T-helper 17 cell (primary cell): ENCODE measurements around the gene DUS2. TPM values are rescaled to one million over a fixed set of nuclear protein-coding genes. Genes with fewer than 3 reads are reported as not detected.
A peak's percentile ranks its signal among the peaks of the same experiment; 100 is the strongest.

Experiments
- ATAC-seq: fragments of 150-1000 bp; cut with Tn5 transposase; 2 replicates; pipeline ENCODE4 v1.10.0; 2021; ENCODE audit warnings: mild to moderate bottlenecking, moderate library complexity
- DNase-seq, 3 donors: peaks; one replicate each; pipeline versions ENCODE4 v3.0.0 to v3.0.0-alpha.2; 2020 to 2021
- H3K9me3 ChIP-seq: one replicate; pipeline ENCODE4 v1.7.0; 2013; ENCODE audit warnings: low read length, mild to moderate bottlenecking; ENCODE audit not compliant: control insufficient read depth, poor library complexity, severe bottlenecking
- H3K27ac Mint-ChIP-seq: one replicate; pipeline ENCODE4 v1.8.0; 2022; ENCODE audit warnings: mild to moderate bottlenecking, moderate library complexity, mixed read lengths
- H3K27me3 Mint-ChIP-seq: one replicate; pipeline ENCODE4 v1.8.0; 2022; ENCODE audit warnings: mixed read lengths
- H3K36me3 Mint-ChIP-seq: one replicate; pipeline ENCODE4 v1.8.0; 2022; ENCODE audit warnings: low read depth, mixed read lengths
- H3K4me1 Mint-ChIP-seq: one replicate; pipeline ENCODE4 v1.8.0; 2022; ENCODE audit warnings: mild to moderate bottlenecking, mixed read lengths
- H3K4me3 Mint-ChIP-seq: one replicate; pipeline ENCODE4 v1.8.0; 2022; ENCODE audit warnings: mild to moderate bottlenecking, moderate library complexity, mixed read lengths
- total RNA-seq, 4 donors: library from RNA in 2 of 4; stranded (reverse) in 2 of 4; gene quantifications; one replicate each; pipeline ENCODE4 v1.2.3 and lab custom pipeline; 2022 to 2026

The DUS2 gene
- total RNA-seq, 2 donors from 2014 or later, result 12.0 to 12.3 TPM

- Mint-ChIP-seq H3K4me3 (peak overlapping the region; percentile 69), H3K27me3 (no peaks in the 10 kb centered on the region), H3K27ac (peak overlapping the region; percentile 91), H3K36me3 (peaks cover 2% of the 10 kb centered on the region), H3K4me1 (peaks cover 49% of the 10 kb centered on the region)
- DNase-seq (no peak), ATAC-seq (peak; percentile 65)
- no peaks in the 10 kb centered on the region for H3K9me3 ChIP-seq
Measured at GRCh38 chr16:68069511-68070248, 46.6 kb downstream of the DUS2 start.

GRCh38 chr16:68070249-68070730 is 47.2 kb downstream of the DUS2 start:
- peak overlapping the region; percentile 69 for H3K4me3 Mint-ChIP-seq
- no peak for DNase-seq
- H3K36me3 Mint-ChIP-seq, result peaks cover 2% of the 10 kb centered on the region
- H3K27me3 Mint-ChIP-seq, result no peaks in the 10 kb centered on the region
- H3K4me1 Mint-ChIP-seq, result peaks cover 51% of the 10 kb centered on the region
- H3K27ac Mint-ChIP-seq, result peak overlapping the region; percentile 91
- ATAC-seq, result no peak
- no peaks in the 10 kb centered on the region for H3K9me3 ChIP-seq

- no peak for ATAC-seq
Measured at GRCh38 chr16:68070806-68071517, 47.9 kb downstream of the DUS2 start.

GRCh38 chr16:68071518-68071901 is 48.4 kb downstream of the DUS2 start:
- peak overlapping the region; percentile 62 for H3K4me3 Mint-ChIP-seq
- H3K27me3 Mint-ChIP-seq, result no peaks in the 10 kb centered on the region
- no peak for ATAC-seq
- H3K4me1 Mint-ChIP-seq, result peaks cover 55% of the 10 kb centered on the region
- H3K9me3 ChIP-seq, result no peaks in the 10 kb centered on the region
- peak overlapping the region; percentile 91 for H3K27ac Mint-ChIP-seq
- H3K36me3 Mint-ChIP-seq, result peaks cover 2% of the 10 kb centered on the region
- no peak for DNase-seq

More at GRCh38 chr16:68070806-68071517, 47.9 kb downstream of the DUS2 start:
- Mint-ChIP-seq H3K27ac (peak overlapping the region; percentile 91), H3K27me3 (no peaks in the 10 kb centered on the region), H3K36me3 (peaks cover 2% of the 10 kb centered on the region), H3K4me3 (peak overlapping the region; percentile 62), H3K4me1 (peaks cover 52% of the 10 kb centered on the region)
- H3K9me3 ChIP-seq, result no peaks in the 10 kb centered on the region
- no peak for DNase-seq

GRCh38 chr16:68072038-68072695 is 49.1 kb downstream of the DUS2 start:
- no peaks in the 10 kb centered on the region for H3K9me3 ChIP-seq
- no peak for ATAC-seq
- no peak for DNase-seq
- no peaks in the 10 kb centered on the region for H3K27me3 Mint-ChIP-seq
- H3K27ac Mint-ChIP-seq, result peak overlapping the region; percentile 91
- H3K4me1 Mint-ChIP-seq, result peaks cover 56% of the 10 kb centered on the region
- H3K4me3 Mint-ChIP-seq, result peak overlapping the region; percentile 31
- peaks cover 2% of the 10 kb centered on the region for H3K36me3 Mint-ChIP-seq

GRCh38 chr16:68073902-68074760 is 51.0 kb downstream of the DUS2 start:
- Mint-ChIP-seq H3K4me1 (peaks cover 64% of the 10 kb centered on the region), H3K27ac (peak overlapping the region; percentile 93), H3K36me3 (peaks cover 2% of the 10 kb centered on the region), H3K27me3 (no peaks in the 10 kb centered on the region), H3K4me3 (peak overlapping the region; percentile 88)
- ATAC-seq (peak; percentile 1), DNase-seq (no peak)
- no peaks in the 10 kb centered on the region for H3K9me3 ChIP-seq

GRCh38 chr16:68074850-68075555 is 51.9 kb downstream of the DUS2 start:
- peaks cover 67% of the 10 kb centered on the region for H3K4me1 Mint-ChIP-seq
- DNase-seq (peak in 2 of 3 donors; percentile 43 to 52), ATAC-seq (peak; percentile 83)
- peak overlapping the region; percentile 93 for H3K27ac Mint-ChIP-seq
- H3K9me3 ChIP-seq, result no peaks in the 10 kb centered on the region
- H3K4me3 Mint-ChIP-seq, result peak overlapping the region; percentile 88
- H3K36me3 Mint-ChIP-seq, result peaks cover 2% of the 10 kb centered on the region
- H3K27me3 Mint-ChIP-seq, result no peaks in the 10 kb centered on the region

GRCh38 chr16:68075980-68076379 is 52.9 kb downstream of the DUS2 start:
- DNase-seq (no peak), ATAC-seq (no peak)
- Mint-ChIP-seq H3K4me1 (peaks cover 60% of the 10 kb centered on the region), H3K4me3 (peak overlapping the region; percentile 36), H3K27ac (peak overlapping the region; percentile 93), H3K27me3 (no peaks in the 10 kb centered on the region), H3K36me3 (peaks cover 2% of the 10 kb centered on the region)
- H3K9me3 ChIP-seq, result no peaks in the 10 kb centered on the region

- Mint-ChIP-seq H3K36me3 (peaks cover 2% of the 10 kb centered on the region), H3K4me3 (no peak overlapping the region), H3K4me1 (peaks cover 61% of the 10 kb centered on the region), H3K27me3 (no peaks in the 10 kb centered on the region), H3K27ac (no peak overlapping the region)
- ATAC-seq (no peak), DNase-seq (no peak)
- no peaks in the 10 kb centered on the region for H3K9me3 ChIP-seq
Measured at GRCh38 chr16:68076560-68076959, 53.5 kb downstream of the DUS2 start.

GRCh38 chr16:68077866-68078700 is 55.0 kb downstream of the DUS2 start:
- H3K9me3 ChIP-seq, result no peaks in the 10 kb centered on the region
- Mint-ChIP-seq H3K36me3 (peaks cover 2% of the 10 kb centered on the region), H3K27me3 (no peaks in the 10 kb centered on the region), H3K4me3 (peak overlapping the region; percentile 15), H3K27ac (peak overlapping the region; percentile 90), H3K4me1 (peaks cover 69% of the 10 kb centered on the region)
- DNase-seq, result no peak
- ATAC-seq, result no peak

GRCh38 chr16:68078701-68079375 is 55.8 kb downstream of the DUS2 start:
- peaks cover 2% of the 10 kb centered on the region for H3K36me3 Mint-ChIP-seq
- no peaks in the 10 kb centered on the region for H3K27me3 Mint-ChIP-seq
- H3K4me1 Mint-ChIP-seq, result peaks cover 75% of the 10 kb centered on the region
- peak overlapping the region; percentile 86 for H3K4me3 Mint-ChIP-seq
- ATAC-seq (no peak), DNase-seq (no peak)
- no peaks in the 10 kb centered on the region for H3K9me3 ChIP-seq
- H3K27ac Mint-ChIP-seq, result peak overlapping the region; percentile 90
